Measurements from ENCODE around the gene SAMD11.

SAMD11 gene

GRCh38 chr1:916173-917075 is 7.3 kb upstream of the SAMD11 start:
- Histone ChIP-seq H3K27me3 (replicated peaks) (peaks cover 42% of the 10 kb centered on the region), H3K36me3 (replicated peaks) (no peaks in the 10 kb centered on the region), H3K4me3 (ENCODE audit: low read depth, low read length) (no peak overlapping the region), H3K27ac (no peak overlapping the region)
- in situ Hi-C loops (cut with HindIII; ENCODE audit: low pct_ligation_motif_present, low sequenced_read_pairs), result no loop called here
- TF ChIP-seq CTCF (IDR thresholded peaks at IDR 0.05; ENCODE audit: low read depth, low read length, missing control alignments), result no peak
- no peak for DNase-seq

DNA sequence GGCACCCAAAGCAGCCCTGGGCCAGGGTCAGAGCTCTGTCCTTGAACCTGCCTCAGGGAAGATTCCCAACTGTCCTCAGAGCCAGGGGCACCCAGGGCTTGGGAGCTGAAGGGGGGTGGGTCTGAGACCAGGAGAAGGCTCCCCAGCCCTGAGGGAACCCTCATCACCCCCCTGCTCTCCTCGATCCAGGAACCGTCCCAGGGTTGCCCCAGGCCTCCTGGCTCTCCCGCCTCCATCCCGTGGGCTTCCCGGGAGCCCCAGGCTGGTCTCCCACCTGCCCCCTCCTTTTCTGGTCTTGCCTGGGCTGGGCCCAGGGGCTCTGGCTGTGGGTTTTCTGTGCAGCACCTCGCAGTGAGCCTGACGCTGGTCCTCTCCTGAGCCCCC is 6.7 kb upstream of the SAMD11 start:
- no peak for TF ChIP-seq CTCF (IDR thresholded peaks at IDR 0.05; ENCODE audit: low read depth, low read length, missing control alignments)
- peaks cover 42% of the 10 kb centered on the region for H3K27me3 ChIP-seq (replicated peaks)
- no peak overlapping the region for H3K4me3 ChIP-seq (ENCODE audit: low read depth, low read length)
- no peak for DNase-seq
- H3K36me3 ChIP-seq (replicated peaks), result no peaks in the 10 kb centered on the region
- no peak overlapping the region for H3K27ac ChIP-seq
- in situ Hi-C loops (cut with HindIII; ENCODE audit: low pct_ligation_motif_present, low sequenced_read_pairs), result no loop called here

- TF ChIP-seq CTCF (IDR thresholded peaks at IDR 0.05; ENCODE audit: low read depth, low read length, missing control alignments), result no peak
- in situ Hi-C loops (cut with HindIII; ENCODE audit: low pct_ligation_motif_present, low sequenced_read_pairs), result no loop called here
- no peak overlapping the region for H3K27ac ChIP-seq
- no peak for DNase-seq
- H3K4me3 ChIP-seq (ENCODE audit: low read depth, low read length), result no peak overlapping the region
- peaks cover 42% of the 10 kb centered on the region for H3K27me3 ChIP-seq (replicated peaks)
- no peaks in the 10 kb centered on the region for H3K36me3 ChIP-seq (replicated peaks)
Observed at GRCh38 chr1:917466-918091, 6.1 kb upstream of the SAMD11 start.

DNA sequence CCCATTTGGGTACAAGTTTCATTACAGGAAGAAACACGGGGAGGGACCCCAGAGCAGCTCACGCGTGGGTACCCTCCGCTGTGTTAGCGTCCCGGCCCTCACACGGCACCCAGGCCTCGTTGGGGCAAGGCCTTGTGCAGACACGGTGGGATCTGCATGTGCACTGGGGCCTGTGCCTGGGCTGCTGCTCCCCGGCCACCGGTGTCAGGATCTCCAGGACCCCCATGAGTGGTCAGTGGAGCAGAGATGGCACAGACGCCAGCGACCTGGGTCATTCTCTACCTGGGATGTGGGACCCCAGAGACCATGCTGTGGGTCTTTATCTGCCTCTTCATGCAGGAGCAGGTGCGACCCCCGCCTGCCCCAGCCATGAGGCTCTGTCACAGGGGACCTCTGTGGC is 5.4 kb upstream of the SAMD11 start:
- in situ Hi-C loops (cut with HindIII; ENCODE audit: low pct_ligation_motif_present, low sequenced_read_pairs), result no loop called here
- DNase-seq, result no peak
- no peak overlapping the region for H3K27ac ChIP-seq
- no peaks in the 10 kb centered on the region for H3K36me3 ChIP-seq (replicated peaks)
- H3K27me3 ChIP-seq (replicated peaks), result peaks cover 48% of the 10 kb centered on the region
- H3K4me3 ChIP-seq (ENCODE audit: low read depth, low read length), result no peak overlapping the region
- TF ChIP-seq CTCF (IDR thresholded peaks at IDR 0.05; ENCODE audit: low read depth, low read length, missing control alignments), result no peak

DNA sequence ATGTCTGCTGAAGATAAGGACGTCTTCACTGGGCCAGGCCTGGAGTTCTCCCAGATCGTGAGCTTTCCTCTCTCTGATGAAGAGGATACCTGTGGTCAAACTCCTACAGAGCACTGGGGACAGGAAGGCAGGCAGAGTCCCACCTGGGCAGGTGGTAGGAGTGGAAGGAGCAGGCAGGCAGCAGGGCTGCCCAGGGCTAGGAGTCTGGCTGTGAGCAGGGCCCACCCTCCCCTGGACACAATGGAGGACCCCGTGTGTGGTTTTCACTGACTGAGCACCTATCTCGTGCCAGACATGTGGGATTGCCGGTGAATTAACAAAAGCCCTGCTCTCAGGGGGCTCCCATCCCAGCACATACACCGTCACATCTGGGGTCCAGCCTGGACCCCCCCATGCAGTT is 4.9 kb upstream of the SAMD11 start:
- H3K27me3 ChIP-seq (replicated peaks), result peaks cover 47% of the 10 kb centered on the region
- TF ChIP-seq CTCF (IDR thresholded peaks at IDR 0.05; ENCODE audit: low read depth, low read length, missing control alignments), result no peak
- no peak overlapping the region for H3K27ac ChIP-seq
- in situ Hi-C loops (cut with HindIII; ENCODE audit: low pct_ligation_motif_present, low sequenced_read_pairs), result no loop called here
- no peaks in the 10 kb centered on the region for H3K36me3 ChIP-seq (replicated peaks)
- no peak overlapping the region for H3K4me3 ChIP-seq (ENCODE audit: low read depth, low read length)
- DNase-seq, result no peak
